Measurements from ENCODE around the gene RBKS. TPM values are rescaled to one million over a fixed set of nuclear protein-coding genes. Genes with fewer than 3 reads are reported as not detected.

RBKS gene
- total RNA-seq, 1 experiment from 2014 or later = 3.8 TPM

DNA sequence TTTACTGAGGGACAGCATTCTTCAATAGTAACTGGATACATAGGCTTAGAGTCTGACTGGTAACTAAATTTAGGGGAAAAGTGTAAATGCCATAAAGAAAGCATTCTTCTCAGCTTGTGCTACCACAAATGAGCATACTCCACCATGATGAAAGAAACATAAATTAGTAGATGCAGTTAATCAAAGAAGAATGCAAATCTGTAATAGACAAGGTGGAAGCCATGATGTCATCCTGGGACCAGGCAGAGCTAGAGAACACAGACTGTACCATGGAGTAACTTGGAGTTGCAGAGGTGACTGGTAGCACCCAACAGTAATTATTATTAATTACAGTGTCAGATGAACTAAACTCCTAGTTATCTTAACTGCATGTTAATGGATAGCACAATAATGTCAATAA, 51.7 kb downstream of the RBKS start:
- no peak for DNase-seq (ENCODE audit: extremely low read depth, low read depth)

DNA sequence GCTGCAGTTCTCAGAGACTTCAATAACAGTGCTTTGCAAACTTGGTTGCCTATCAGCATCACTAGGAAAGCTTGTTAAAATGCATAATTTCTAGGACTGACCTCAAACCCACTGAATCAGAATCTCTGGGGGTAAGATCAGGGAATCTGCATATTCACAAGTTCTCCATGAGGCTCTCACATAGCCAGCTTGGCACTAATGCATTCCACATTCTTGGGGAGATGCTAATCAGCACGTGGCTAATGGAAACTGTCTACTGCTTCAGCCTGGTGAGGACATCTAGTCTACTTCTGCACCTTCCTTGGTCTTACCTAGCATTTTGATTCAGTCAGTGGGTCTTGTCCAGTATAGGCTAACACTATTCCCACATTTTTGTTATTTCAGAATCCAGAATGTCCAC, 56.3 kb downstream of the RBKS start:
- DNase-seq (ENCODE audit: extremely low read depth, low read depth) = no peak

DNA sequence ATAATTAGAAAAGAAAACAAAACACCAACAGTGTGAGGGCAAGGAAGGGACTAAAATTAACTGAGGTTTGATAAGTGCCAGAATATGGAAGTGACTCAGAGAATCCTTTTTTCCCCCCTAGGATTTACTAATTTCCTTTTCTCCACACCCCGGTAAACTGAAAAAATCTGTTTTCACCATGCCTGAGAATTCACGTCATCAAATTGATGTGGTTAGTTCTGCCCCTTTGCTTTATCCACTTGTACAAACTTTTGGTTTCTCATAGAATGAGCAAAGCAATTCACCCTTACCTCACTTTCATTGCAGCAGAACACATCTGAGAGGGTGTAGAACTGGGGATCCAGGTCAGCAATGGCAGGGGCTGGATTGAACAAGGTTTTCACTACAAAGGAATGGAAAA, 57.8 kb downstream of the RBKS start:
- no peak for DNase-seq (ENCODE audit: extremely low read depth, low read depth)

DNA sequence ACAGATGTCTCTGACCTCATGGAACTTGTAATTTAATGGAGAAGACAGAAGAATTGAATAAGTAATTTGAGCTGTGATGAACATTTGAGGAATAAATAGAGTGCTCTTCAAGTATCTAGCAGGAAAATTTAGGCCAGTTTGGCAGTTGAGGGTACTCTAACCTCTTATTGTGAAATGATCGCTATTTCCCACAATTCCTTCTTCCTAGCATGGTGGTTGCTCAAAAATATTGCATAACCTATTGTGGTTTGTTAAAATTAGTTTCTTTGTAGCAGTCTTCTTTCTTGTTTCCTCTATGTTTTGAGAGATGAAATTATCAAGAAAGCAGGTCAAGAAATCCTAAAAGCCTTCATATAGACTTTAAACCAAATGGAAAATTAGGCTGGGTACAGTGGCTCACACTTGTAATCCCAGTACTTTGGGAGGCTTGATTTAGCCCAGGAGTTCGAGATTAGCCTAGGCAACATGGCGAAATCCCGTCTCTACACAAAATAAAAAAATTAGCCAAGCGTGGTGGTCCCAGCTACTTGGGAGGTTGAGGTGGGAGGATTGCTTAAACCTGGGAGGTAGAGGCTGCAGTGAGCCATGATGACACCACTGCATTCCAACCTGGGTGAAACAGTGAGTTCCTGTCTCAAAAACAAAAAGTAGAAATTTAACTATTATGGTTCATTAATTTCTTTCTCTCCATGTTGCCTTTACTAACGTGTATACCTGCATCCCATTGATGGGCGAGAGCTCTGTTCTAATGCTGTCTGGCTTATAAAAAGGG, 58.7 kb downstream of the RBKS start:
- DNase-seq (ENCODE audit: extremely low read depth, low read depth) = no peak

DNA sequence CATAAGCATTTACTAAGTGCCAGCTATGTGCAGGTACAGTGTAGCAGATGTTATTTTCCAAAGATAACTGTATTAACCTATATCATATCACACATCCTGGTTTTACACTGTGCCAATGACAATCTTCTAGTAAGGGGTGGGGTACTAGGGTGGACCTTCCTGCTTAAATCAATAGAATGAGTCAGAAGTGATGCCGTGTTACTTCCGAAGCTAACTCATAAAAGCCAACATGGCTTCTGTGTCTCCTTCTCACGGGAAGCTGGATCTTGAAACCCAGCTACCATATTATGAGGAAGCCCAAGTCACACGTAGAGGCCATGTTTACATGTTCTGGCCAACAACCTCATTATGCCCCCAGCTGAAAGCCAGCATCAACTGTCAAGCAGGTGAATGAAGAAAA, 59.5 kb downstream of the RBKS start:
- no peak for DNase-seq (ENCODE audit: extremely low read depth, low read depth)

DNA sequence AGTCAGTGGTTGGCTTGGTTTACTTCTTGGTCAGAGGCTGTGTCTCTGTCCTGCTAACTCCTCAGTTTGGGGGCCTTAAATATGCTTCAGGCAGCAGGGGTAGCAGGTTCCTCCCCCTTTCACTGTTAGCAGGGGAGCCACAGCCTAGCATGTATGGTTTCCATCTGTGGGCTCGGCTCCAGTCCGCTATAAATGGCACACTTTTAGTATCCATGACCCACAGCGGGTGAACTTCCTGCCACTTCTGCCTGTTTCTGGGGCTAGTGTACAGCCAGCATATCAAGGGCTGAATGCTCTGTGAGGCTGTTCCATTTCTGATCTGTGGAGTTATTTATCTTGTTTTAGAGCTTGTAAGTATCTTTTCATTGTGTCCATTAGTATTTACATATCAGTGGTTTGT, 60.4 kb downstream of the RBKS start:
- DNase-seq (ENCODE audit: extremely low read depth, low read depth) = no peak

DNA sequence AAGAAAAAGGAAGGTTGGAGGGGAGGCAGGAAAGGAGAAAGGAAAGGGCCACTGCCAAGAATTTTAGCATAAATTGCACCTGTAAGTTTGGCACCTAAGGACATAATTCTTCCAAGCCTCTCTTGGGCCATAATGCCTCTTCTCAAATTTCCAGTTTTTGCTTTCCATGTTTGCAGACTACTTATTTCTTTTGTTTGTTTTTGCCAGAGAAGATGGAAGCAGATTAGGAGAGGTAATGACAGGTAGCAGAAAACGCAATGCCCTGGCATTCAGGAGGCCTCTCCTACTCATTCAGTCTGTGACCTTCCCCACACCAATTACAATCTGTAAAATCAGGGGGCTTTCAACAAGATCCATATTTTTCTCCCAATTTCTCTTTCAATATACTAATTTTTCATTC, 61.9 kb downstream of the RBKS start:
- DNase-seq (ENCODE audit: extremely low read depth, low read depth) = no peak

DNA sequence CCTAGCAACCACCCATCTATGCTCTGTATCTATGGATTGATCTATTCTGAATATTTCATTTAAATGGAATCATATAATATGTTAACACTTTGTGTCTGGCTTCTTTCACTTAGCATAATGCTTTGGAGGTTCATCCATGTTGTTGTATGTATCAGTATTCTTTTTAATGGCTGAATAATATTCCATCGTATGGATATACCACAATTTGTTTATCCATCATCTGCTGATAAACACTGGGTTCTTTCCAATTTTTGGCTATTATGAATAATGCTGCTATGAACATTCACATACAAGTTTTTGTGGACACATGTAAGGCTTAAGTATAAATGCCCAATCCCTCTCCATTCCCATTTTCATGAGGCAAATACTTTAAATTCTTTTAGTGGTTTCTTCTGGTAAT, 65.8 kb downstream of the RBKS start:
- no peak for DNase-seq (ENCODE audit: extremely low read depth, low read depth)

DNA sequence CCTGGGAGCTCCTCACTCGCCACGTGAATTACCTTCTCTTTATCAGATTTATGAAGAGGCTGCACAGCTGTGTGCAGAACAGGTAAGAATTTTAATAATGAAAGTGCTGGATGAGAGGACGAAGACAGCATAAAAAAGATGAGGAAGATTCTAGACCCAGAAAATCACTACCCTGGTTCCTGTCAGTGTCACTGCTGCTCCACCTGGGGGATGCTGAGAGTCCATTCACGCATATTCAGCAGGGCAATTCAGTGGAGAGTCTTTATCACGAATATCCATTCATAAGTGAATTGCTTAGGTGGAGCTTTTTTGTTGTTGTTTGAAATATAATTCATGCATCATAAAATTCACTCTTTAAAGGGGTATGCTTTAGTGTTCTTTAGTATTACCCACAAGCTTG, 66.6 kb downstream of the RBKS start:
- DNase-seq (ENCODE audit: extremely low read depth, low read depth) = no peak

DNA sequence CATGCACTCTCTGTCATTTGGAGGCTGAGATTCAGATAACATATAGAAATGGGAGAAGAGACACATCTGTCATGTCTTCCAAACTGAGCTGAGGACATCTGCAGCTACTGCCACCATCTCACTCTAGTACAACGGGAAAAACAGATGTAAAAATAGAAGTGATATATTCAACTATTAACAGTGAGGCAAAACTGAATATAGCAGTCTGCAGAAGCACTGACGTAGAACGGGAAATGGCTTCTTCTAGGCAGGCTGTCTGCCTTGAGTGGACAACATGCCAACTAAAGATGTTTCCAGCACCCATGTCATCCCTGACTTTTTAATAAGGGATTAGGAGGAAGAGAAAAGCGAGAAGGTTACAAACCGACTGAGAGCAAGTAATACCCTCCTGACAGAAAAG, 67.1 kb downstream of the RBKS start:
- DNase-seq (ENCODE audit: extremely low read depth, low read depth) = no peak

DNA sequence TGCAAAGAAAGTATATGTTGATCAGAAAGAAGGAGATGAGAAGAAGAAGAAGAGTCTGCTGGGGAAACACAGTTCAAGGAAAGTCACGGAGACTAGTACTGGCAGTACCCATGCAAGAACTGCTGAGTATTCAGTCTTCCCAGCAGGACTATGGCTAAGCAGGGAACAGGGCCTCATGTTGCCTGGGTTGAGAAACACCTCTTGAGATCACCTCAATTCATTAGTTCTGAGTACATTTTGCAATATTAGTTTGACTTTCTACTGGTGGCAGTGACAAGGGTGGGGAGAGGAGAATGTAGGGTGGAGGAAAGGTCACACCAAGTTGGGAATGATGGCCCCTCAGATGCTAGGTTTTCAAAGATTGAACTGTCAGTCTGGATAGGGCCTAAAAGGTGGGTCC, 68.1 kb downstream of the RBKS start:
- DNase-seq (ENCODE audit: extremely low read depth, low read depth) = no peak

DNA sequence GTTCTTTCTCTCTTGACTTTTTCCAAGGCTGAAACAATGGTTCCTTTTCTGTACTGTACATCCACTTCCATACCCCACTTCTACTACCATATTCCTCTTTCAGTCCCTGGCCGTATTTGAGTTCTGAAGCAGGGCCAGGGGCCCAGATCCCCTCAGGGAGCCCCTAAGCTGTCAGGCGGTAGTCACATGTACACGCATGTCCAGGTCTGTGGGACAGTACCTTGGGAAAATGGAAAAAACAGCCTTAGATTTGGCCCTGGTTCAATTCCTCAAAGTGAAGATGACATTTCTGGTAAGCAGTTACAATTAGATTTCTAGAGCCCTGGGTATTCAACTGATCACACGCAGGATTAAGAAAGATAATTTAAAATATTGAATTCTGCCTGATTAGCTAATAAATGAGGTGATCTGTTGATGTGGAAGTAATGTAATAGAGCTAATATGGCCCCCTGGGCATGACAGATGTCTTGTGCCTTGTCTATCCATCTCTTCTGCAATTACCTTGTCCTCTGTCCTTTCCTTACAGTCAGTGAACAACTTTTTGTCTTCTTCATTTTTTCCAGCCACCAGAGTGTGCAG, 74.2 kb downstream of the RBKS start:
- no peak for DNase-seq (ENCODE audit: extremely low read depth, low read depth)

DNA sequence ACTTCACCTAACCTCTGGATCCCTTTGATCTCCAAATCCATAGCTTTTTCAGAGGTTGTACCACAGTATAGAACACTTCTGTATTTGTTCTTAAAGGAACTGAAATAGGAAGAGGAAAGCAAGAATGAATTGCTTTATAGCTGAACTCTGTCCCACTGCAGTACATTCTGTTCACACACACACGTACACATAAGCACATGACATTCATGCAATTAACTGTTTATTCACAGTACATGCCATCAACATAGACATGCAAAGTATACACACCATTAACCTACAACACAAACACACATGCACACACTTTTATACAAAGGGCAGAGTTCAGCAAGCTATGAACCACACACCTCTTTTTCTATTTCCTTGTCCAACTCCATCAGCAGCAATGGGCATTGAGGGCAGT, 75.4 kb downstream of the RBKS start:
- no peak for DNase-seq (ENCODE audit: extremely low read depth, low read depth)

DNA sequence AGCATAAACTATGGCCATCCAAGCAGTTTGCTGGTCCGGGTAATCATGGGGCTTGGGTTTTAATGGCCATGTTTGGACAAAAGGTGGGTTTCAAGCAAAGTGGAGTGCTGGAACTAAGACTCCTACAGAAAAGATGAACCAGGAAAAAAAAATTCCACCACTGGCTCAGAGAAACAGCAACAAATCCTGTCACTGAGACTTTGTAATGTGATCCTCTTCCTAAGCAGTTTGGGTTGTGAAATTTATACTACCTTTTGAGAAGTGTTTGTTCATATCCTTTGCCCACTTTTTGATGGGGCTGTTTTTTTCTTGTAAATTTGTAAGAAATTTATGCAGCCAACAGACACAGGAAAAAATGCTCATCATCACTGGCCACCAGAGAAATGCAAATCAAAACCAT, 78.4 kb downstream of the RBKS start:
- DNase-seq (ENCODE audit: extremely low read depth, low read depth) = no peak

DNA sequence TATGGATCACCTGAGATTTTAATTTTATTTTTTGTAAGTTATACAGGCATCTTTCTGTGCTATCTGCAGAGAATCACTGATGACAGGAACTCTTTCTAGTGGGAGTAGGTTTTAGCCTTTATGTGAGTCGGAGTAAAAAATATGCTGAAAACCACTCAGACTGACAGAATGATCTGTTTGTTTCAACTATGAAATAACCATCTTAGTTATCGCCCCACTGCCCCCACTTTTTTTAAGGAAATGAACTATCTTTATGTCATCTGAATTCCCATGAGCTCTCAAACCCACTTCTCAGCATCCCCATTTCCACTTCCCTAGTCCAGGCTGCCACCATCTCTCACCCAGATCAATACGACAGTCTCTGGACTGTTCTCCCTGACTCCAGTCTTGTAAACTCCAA, 79.7 kb downstream of the RBKS start:
- DNase-seq (ENCODE audit: extremely low read depth, low read depth) = no peak

DNA sequence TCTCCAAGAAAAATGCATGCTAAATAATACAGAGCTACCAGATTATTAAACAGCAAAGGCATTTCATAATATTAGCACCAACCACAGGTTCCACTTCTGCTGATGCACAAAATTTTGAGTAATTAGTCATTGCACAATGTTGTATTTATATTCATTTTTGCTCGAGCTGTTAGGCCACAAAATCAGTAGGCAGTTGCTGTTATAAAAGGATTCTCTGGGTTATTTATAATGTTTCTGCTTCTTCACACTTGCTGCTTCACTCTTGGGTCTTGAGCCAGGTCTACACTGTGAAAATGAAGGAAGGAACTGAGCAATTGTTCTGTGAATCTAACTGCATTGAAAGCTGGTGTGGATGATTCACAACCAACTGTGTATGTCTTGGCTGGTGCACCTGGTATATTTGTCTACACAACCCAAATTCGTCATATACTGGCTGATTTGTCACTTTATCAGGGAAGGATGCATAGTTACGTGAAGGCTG, 80.4 kb downstream of the RBKS start:
- no peak for DNase-seq (ENCODE audit: extremely low read depth, low read depth)

DNA sequence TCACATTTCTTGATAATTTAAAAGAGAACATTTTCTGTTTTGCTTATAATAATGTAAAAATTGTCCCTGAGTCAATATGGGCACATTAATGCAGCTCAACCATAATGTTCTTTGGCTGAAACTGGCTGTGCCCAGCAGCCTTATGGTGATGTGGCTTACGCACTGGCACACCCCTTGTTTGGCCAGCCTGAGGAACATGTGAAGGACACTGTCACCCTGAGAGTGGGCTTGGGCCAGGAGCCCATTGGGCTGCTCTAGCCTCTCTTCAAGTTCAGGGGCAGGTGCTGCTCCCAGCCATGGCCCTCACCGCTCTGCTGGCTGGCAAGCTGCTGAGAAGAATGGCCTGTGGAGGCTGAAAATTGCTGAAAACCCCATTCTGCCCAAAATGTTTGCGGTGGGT, 81.2 kb downstream of the RBKS start:
- DNase-seq (ENCODE audit: extremely low read depth, low read depth) = no peak

DNA sequence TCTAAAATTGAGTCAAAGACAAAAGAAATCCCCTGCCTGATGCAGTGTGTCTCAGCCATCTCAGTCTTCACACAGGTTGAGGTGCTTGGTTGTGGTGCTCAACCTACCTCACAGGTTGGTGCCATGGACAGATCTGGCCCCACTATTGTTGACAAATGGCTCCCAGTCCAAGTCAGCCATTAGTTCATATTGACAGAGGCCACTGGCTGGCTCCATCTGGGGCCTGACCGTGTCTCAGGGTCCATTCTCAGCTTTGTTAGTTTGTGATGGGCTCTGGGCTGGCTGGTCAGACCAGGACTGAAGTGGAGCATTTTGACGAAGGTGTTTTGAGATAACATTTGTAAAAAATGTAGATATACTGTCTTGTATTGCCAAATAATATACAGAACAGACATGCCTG, 81.8 kb downstream of the RBKS start:
- DNase-seq (ENCODE audit: extremely low read depth, low read depth) = no peak

DNA sequence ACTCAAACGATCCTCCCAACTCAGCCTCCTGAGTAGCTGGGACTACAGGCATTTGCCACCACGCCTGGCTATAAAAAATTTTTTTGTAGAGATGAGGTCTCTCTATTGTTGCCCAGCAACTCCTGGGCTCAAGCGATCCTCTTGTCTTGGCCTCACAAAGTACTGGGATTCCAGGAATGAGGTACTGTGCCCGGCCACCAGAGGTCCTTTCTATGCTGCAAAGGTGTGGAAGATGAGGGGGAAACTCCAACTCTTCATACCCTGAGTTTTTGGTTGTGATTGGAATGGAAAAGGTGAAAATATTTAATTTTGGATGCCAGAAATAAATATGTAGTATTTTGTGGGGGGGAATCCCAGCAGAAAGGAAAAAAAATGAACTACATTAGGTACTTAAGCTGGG, 82.7 kb downstream of the RBKS start:
- DNase-seq (ENCODE audit: extremely low read depth, low read depth) = peak; percentile 7

DNA sequence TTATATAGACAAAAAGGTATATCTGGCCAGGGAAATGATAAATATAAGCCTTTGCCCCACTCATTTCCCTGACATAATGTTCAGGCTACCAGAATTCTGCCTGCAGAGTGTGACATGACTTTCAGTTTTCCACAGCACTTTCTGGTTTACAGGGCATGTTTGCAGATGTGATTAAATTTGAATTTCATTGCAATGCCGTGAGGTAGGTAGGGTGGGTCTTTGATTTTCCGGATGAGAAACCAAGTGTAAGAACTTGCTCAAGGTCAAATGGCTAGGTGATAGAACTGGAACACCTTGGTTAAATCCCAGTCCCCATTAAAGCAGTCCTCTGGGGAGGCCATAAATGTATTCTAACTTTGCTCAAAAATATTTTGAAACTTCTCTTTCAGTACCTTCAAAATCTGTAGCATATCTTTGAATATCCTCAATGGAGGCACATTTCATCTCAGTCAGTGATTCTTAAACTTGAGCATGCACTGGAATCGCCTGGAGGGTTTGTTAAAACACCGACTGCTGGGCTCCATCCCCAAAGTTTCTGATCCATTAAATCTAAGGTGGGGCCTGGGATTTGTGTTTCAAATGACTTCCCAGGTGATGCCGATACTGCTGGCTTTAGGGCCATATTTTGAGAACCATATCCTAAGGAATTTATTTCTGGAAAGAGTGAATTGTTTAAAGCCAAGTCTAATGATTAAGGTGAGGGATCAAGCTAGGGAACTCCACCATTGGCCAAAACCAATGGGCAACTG, 83.7 kb downstream of the RBKS start:
- no peak for DNase-seq (ENCODE audit: extremely low read depth, low read depth)

DNA sequence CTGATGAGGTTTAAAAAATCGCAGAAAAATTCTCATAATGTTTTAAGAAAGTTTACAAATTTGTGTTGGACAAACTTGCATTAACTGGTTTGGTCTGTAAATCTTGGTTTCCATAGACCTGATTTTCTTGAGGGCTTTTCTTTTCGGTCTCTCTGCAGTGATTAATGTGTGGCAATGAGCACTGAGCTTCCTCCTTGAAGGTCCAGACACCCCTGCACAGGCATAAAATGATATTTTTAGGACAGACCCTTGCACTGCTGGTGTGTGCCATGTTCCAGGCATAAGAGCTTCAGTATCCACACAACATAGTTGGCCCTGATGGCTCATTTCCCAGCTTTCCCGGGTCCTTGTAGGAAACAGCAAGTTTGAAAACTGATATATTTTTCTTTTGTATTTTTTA, 85.0 kb downstream of the RBKS start:
- no peak for DNase-seq (ENCODE audit: extremely low read depth, low read depth)

DNA sequence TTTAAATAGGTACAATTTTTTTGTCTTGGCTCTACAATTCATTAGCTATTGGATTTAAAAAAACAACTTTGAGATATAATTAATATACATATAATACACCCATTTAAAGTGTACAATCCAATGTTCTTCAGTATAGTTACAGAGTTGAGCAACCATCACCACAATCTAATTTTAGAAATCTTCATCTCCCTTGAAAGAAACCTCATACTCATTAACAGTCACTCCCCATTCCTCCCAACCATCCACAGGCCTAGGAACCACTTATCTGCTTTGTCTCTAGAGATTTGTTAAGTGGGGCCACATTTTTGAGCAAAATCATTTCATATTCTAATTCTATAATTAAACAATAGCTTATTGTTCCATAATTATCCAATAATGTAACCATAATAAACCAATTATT, 86.0 kb downstream of the RBKS start:
- no peak for DNase-seq (ENCODE audit: extremely low read depth, low read depth)
